ENCODE data around the gene SLC46A2. TPM values are rescaled to one million over a fixed set of nuclear protein-coding genes. Genes with fewer than 3 reads are reported as not detected.
A peak's percentile ranks its signal among the peaks of the same experiment; 100 is the strongest.

Gene SLC46A2
- total RNA-seq, 1 experiment from 2014 or later: not detected

GRCh38 chr9:112925058-112925641 lies 34.5 kb upstream of the SLC46A2 start:
- CTCF ChIA-PET: no interaction called here
- no peak for TF ChIP-seq EZH2 (IDR thresholded peaks at IDR 0.05; ENCODE audit: borderline replicate concordance, low read depth, low read length, poor library complexity, severe bottlenecking)
- peak; percentile 61 for TF ChIP-seq CTCF (conservative IDR thresholded peaks at IDR 0.05; ENCODE audit: low read depth, low read length)
- BruUV-seq (replicated peaks): no TSS peak
- H3K27me3 ChIP-seq (replicated peaks; ENCODE audit: insufficient read depth, low read depth, low read length, poor library complexity): peaks cover 12% of the 10 kb centered on the region
- no peaks in the 10 kb centered on the region for H3K36me3 ChIP-seq (ENCODE audit: insufficient read depth, low read length, poor library complexity, severe bottlenecking)
- no peak overlapping the region for H3K4me3 ChIP-seq (ENCODE audit: low read depth, low read length, poor library complexity, severe bottlenecking)
- POLR2A ChIA-PET (ENCODE audit: low non-redundant PET): no interaction called here
- no peaks in the 10 kb centered on the region for H3K4me1 ChIP-seq (ENCODE audit: insufficient read depth, low read length, poor library complexity, severe bottlenecking)
- peak; percentile 60 for DNase-seq (ENCODE audit: low spot score)
- H3K27ac ChIP-seq (ENCODE audit: low read depth, low read length, poor library complexity, severe bottlenecking): no peak overlapping the region
- intact Hi-C loops (cut with micrococcal nuclease; ENCODE audit: unreplicated experiment): loop anchor here (5.0 kb wide), 1 partner anchor 187 kb away; no protein-coding TSS in a partner anchor
- no peaks in the 10 kb centered on the region for H3K9me3 ChIP-seq (ENCODE audit: low read depth, low read length, poor library complexity, severe bottlenecking)

DNA sequence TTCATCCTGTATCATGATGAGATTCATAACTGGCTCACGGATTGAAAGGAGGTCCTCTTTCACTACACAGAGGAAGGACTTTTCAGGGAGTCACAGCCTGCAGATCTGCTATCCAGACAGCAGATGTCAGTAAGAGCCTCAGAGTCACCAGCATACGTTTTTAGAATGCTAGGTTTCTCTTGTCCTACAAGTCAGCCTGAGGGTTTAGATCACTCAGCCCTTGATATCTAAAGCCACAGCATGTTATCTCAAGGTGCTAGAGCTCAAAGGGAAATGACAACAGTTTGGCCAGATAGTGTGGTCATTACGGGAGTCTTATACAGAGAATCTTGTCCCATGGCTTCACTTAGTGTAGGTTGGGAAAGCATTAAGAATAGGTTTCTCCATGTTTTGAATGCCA lies 30.9 kb upstream of the SLC46A2 start:
- H3K36me3 ChIP-seq (ENCODE audit: insufficient read depth, low read length, poor library complexity, severe bottlenecking): no peaks in the 10 kb centered on the region
- intact Hi-C loops (cut with micrococcal nuclease; ENCODE audit: unreplicated experiment): no loop called here
- ChIA-PET CTCF (interaction anchor here (0.6 kb wide), 1 partner anchor 52 kb away, joined by 4 read pairs; no protein-coding TSS in a partner anchor), POLR2A (ENCODE audit: low non-redundant PET) (no interaction called here)
- no peaks in the 10 kb centered on the region for H3K4me1 ChIP-seq (ENCODE audit: insufficient read depth, low read length, poor library complexity, severe bottlenecking)
- peaks cover 25% of the 10 kb centered on the region for H3K27me3 ChIP-seq (replicated peaks; ENCODE audit: insufficient read depth, low read depth, low read length, poor library complexity)
- H3K9me3 ChIP-seq (ENCODE audit: low read depth, low read length, poor library complexity, severe bottlenecking): no peaks in the 10 kb centered on the region
- peak; percentile 60 for DNase-seq (ENCODE audit: low spot score)
- H3K27ac ChIP-seq (ENCODE audit: low read depth, low read length, poor library complexity, severe bottlenecking): no peak overlapping the region
- TF ChIP-seq EZH2 (IDR thresholded peaks at IDR 0.05; ENCODE audit: borderline replicate concordance, low read depth, low read length, poor library complexity, severe bottlenecking): no peak
- TF ChIP-seq CTCF (conservative IDR thresholded peaks at IDR 0.05; ENCODE audit: low read depth, low read length): peak; percentile 67
- H3K4me3 ChIP-seq (ENCODE audit: low read depth, low read length, poor library complexity, severe bottlenecking): no peak overlapping the region
- no TSS peak for BruUV-seq (replicated peaks)

GRCh38 chr9:112917987-112918362 lies 27.3 kb upstream of the SLC46A2 start:
- Histone ChIP-seq H3K27ac (ENCODE audit: low read depth, low read length, poor library complexity, severe bottlenecking) (no peak overlapping the region), H3K9me3 (ENCODE audit: low read depth, low read length, poor library complexity, severe bottlenecking) (no peaks in the 10 kb centered on the region), H3K27me3 (replicated peaks; ENCODE audit: insufficient read depth, low read depth, low read length, poor library complexity) (peaks cover 27% of the 10 kb centered on the region), H3K4me3 (ENCODE audit: low read depth, low read length, poor library complexity, severe bottlenecking) (no peak overlapping the region), H3K36me3 (ENCODE audit: insufficient read depth, low read length, poor library complexity, severe bottlenecking) (no peaks in the 10 kb centered on the region), H3K4me1 (ENCODE audit: insufficient read depth, low read length, poor library complexity, severe bottlenecking) (no peaks in the 10 kb centered on the region)
- ChIA-PET POLR2A (ENCODE audit: low non-redundant PET) (no interaction called here), CTCF (no interaction called here)
- TF ChIP-seq EZH2 (IDR thresholded peaks at IDR 0.05; ENCODE audit: borderline replicate concordance, low read depth, low read length, poor library complexity, severe bottlenecking) (no peak), CTCF (conservative IDR thresholded peaks at IDR 0.05; ENCODE audit: low read depth, low read length) (no peak)
- BruUV-seq (replicated peaks): no TSS peak
- intact Hi-C loops (cut with micrococcal nuclease; ENCODE audit: unreplicated experiment): no loop called here
- no peak for DNase-seq (ENCODE audit: low spot score)
